ENCODE results near the gene ZNF609. TPM values are rescaled to one million over a fixed set of nuclear protein-coding genes. Genes with fewer than 3 reads are reported as not detected.

Gene ZNF609
- total and polyA plus RNA-seq, 11 donors = 5.8 to 24.5 (median 15.3) TPM

DNA sequence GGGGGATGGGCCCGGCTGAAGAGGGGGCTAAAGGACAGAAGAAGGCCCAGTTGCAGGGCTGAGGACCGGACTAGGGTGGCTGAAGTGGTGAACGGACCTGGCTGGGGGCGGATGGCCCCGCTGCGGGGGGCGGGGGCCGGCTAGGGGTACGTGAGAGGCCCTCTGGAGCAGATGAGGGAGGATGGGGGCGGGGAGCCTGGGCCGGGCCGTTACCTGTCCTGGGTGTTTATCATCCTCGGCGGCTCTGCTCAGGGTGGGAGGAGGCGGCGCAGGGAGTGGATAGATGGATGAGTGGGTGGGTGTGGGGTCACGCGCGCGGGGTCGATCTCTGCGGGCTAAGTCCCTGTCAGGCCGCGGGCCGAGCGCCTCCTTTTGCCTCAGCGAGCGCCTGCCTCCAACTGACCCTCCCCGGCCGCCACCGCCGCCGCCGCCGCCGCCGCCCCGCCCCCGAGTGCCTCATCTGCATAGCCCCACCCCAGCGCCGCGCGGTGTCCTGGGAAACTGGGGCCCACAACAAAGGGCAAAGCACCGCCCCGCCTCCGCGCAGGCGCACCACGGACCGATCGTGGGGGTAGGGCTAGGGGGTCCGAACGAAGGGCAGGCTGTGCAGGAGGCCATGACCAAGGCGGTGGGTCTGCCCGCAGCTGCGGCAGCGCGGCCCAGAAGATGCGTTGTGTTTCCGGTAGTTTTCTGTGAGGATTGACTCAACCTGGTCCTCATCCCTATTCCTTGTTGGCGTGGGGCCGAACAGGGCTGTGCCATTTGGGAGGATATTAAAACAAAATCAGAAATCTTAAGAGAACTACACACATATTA, 242.6 kb downstream of the ZNF609 start:
- TF ChIP-seq POLR2A (IDR thresholded peaks at IDR 0.05) = peak in 1 of 2 donors; percentile 66
- TF ChIP-seq, protein P1, sequence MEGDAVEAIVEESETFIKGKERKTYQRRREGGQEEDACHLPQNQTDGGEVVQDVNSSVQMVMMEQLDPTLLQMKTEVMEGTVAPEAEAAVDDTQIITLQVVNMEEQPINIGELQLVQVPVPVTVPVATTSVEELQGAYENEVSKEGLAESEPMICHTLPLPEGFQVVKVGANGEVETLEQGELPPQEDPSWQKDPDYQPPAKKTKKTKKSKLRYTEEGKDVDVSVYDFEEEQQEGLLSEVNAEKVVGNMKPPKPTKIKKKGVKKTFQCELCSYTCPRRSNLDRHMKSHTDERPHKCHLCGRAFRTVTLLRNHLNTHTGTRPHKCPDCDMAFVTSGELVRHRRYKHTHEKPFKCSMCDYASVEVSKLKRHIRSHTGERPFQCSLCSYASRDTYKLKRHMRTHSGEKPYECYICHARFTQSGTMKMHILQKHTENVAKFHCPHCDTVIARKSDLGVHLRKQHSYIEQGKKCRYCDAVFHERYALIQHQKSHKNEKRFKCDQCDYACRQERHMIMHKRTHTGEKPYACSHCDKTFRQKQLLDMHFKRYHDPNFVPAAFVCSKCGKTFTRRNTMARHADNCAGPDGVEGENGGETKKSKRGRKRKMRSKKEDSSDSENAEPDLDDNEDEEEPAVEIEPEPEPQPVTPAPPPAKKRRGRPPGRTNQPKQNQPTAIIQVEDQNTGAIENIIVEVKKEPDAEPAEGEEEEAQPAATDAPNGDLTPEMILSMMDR (IDR thresholded peaks at IDR 0.05) = peak in 1 of 12 donors; percentile 7
- intact Hi-C loops (cut with DNase I) = loop anchor here in 1 of 10 donors (1.0 kb wide), 1 partner anchor 15 kb away; no protein-coding TSS in a partner anchor
- Histone ChIP-seq H3K9me3 (no peaks in the 10 kb centered on the region), H3K4me3 (peak overlapping the region; percentile 64 to 99 (median 92)), H3K27me3 (no peaks in the 10 kb centered on the region), H3K4me1 (peaks cover 13 to 55% (median 46%) of the 10 kb centered on the region in 12 donors), H3K36me3 (peaks cover 0 to 5% (median 0%) of the 10 kb centered on the region in 9 donors), H3K27ac (peak overlapping the region; percentile 49 to 95 (median 86))
- WGBS, 4 donors = 0 to 1% (median 1%) methylated on average over 30 to 62 of the region's 62 CpGs
- ATAC-seq (peak; percentile 94 to 97 (median 95)), DNase-seq (peak; percentile 97 to 100 (median 99))

DNA sequence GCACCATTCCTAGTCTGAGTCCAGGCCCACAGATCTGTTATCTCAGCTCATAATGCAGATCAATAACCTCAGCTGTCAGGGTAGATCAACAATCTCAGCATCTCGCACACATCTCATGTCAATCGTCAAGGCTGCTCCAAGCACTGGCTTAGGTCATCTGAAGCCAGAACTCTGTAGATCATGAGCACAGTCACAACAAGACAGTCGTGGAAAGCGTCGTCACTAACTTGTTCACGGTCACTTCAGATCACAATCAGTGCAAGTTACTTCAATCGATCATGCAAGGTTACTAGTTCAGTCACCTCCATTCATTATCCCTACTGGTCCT, 243.2 kb downstream of the ZNF609 start:
- TF ChIP-seq POLR2A (IDR thresholded peaks at IDR 0.05) = no peak
- TF ChIP-seq, protein P1 (IDR thresholded peaks at IDR 0.05) = no peak
- Histone ChIP-seq H3K4me3 (peak overlapping the region; percentile 64 to 99 (median 92)), H3K36me3 (peaks cover 0 to 9% (median 0%) of the 10 kb centered on the region in 9 donors), H3K4me1 (peaks cover 13 to 49% (median 40%) of the 10 kb centered on the region in 12 donors), H3K27ac (peak overlapping the region; percentile 49 to 95 (median 86)), H3K9me3 (no peaks in the 10 kb centered on the region), H3K27me3 (no peaks in the 10 kb centered on the region)
- ATAC-seq (peak in 1 of 4 donors; percentile 2), DNase-seq (no peak)
- intact Hi-C loops (cut with DNase I) = loop anchor here in 1 of 10 donors (1.0 kb wide), 1 partner anchor 15 kb away; no protein-coding TSS in a partner anchor
- 33 to 49% (median 44%) methylated on average over 7 of the region's 7 CpGs for WGBS, 4 donors

DNA sequence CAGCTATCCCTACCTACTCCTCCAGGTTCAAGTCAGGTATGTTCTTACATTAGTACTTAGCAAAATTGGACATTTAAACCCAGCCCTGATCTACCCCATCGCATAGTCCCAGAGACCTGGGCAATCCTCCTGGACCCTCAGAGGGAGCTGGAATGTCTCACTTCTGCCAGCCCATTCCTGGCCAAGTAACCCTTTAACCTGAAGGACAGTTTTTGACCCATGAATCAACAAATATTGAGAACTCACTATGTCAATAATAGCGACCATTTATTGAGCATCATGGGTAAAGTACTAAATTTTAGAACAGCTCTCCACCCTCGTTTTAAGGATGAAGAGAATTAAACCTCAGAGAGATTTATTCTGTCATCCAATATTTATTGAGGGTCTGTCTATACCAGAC, 244.6 kb downstream of the ZNF609 start:
- ATAC-seq = no peak
- H3K36me3 ChIP-seq = peaks cover 0 to 18% (median 0%) of the 10 kb centered on the region in 9 donors
- no peak for TF ChIP-seq POLR2A (IDR thresholded peaks at IDR 0.05)
- TF ChIP-seq, protein P1 (IDR thresholded peaks at IDR 0.05) = no peak
- no peak overlapping the region for H3K27ac ChIP-seq
- WGBS, 4 donors = 87 to 91% (median 89%) methylated on average over 3 of the region's 3 CpGs
- no peaks in the 10 kb centered on the region for H3K9me3 ChIP-seq
- DNase-seq = no peak
- peaks cover 8 to 35% (median 27%) of the 10 kb centered on the region in 12 donors for H3K4me1 ChIP-seq
- no peaks in the 10 kb centered on the region for H3K27me3 ChIP-seq
- intact Hi-C loops (cut with DNase I) = no loop called here
- no peak overlapping the region for H3K4me3 ChIP-seq
